ENCODE data around the gene ABCG4. TPM values are rescaled to one million over a fixed set of nuclear protein-coding genes. Genes with fewer than 3 reads are reported as not detected.

ABCG4 gene
- total and polyA plus RNA-seq, 2 of the 8 experiments (the other 6 are each of a cell fraction or from before 2014, with no cell fraction given) = 1.8 to 2.3 TPM

DNA sequence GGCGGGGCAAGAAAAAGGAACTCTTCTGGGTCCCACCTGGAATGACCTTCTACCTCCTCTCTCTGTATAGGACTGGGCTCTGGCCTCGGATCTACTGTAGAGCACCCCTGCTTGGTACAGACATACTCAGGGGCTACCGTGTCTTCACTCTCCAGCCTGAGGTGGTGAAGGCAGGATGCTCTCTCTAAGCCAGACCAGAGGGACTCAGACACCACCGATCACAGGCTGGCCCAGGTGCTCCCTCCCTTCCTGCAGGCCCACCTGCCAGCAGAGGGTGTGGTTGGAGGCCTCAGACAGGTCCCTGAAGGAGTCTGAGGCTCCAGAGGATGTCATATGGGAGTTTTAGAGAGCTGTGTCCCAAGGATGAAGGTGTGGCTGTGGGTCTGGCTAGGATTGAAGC is 40.5 kb downstream of the ABCG4 start:
- no peak overlapping the region for H4K91ac ChIP-seq (replicated peaks; ENCODE audit: insufficient read length, low read length)
- H3K9me3 ChIP-seq (ENCODE audit: insufficient read depth in 2 of 2, low read depth in 1 of 2, low read length in 1 of 2) = no peaks in the 10 kb centered on the region
- ChIA-PET POLR2A (ENCODE audit: partially characterized antibody) (interaction anchor here (0.9 to 1.7 kb wide), 2 partner anchors 9 to 15 kb away, joined by 3 to 4 read pairs; no protein-coding TSS in a partner anchor), CTCF (ENCODE audit: partially characterized antibody) (interaction anchor here (0.9 to 20.1 kb wide), 8 partner anchors 10 to 149 kb away, joined by 3 to 367 read pairs (median 5); partner anchors contain the start of genes ABCG4, CBL and NLRX1)
- H2AK5ac ChIP-seq (ENCODE audit: low read depth, low read length) = no peak overlapping the region
- no peak overlapping the region for H2AFZ ChIP-seq (ENCODE audit: low read length)
- no peak overlapping the region for H4K8ac ChIP-seq (ENCODE audit: extremely low read depth, insufficient read depth, low read length)
- H2BK12ac ChIP-seq (ENCODE audit: low read depth, low read length) = no peak overlapping the region
- H3K4me1 ChIP-seq (replicated peaks in 1 of 4; ENCODE audit: control insufficient read depth in 3 of 4, insufficient read depth in 4 of 4, low read length in 3 of 4) = no peaks in the 10 kb centered on the region; a peak in 1 of 7 replicates
- no peak overlapping the region for H3K4ac ChIP-seq (replicated peaks; ENCODE audit: insufficient read length, low read depth, low read length)
- no peak overlapping the region for H3K4me2 ChIP-seq (ENCODE audit: insufficient read depth in 1 of 2, low read depth in 2 of 2, low read length in 2 of 2)
- no peak for FAIRE-seq
- no peak overlapping the region for H3K27ac ChIP-seq (ENCODE audit: low read depth, low read length)
- H3K56ac ChIP-seq (replicated peaks; ENCODE audit: insufficient read length, low read depth, low read length) = no peak overlapping the region
- no peak overlapping the region for H4K5ac ChIP-seq (ENCODE audit: insufficient read length, low read depth, low read length)
- H2BK120ac ChIP-seq (replicated peaks; ENCODE audit: low read depth, low read length) = no peak overlapping the region
- H4K20me1 ChIP-seq (replicated peaks in 1 of 2; ENCODE audit: control insufficient read depth in 1 of 2, insufficient read depth in 2 of 2, low read length in 2 of 2) = no peaks in the 10 kb centered on the region
- no peak overlapping the region for H3K23ac ChIP-seq (ENCODE audit: insufficient read length)
- no peaks in the 10 kb centered on the region for H3K79me1 ChIP-seq (ENCODE audit: low read depth, low read length)
- H3K36me3 ChIP-seq (ENCODE audit: control insufficient read depth in 2 of 4, insufficient read depth in 4 of 4, low read length in 3 of 4) = no peaks in the 10 kb centered on the region
- H2BK5ac ChIP-seq (ENCODE audit: low read depth, low read length) = no peak overlapping the region
- H3K14ac ChIP-seq (ENCODE audit: insufficient read length) = no peak overlapping the region
- no peaks in the 10 kb centered on the region for H3K79me2 ChIP-seq (ENCODE audit: control insufficient read depth in 1 of 2, insufficient read depth in 2 of 2, low read length in 2 of 2)
- no peak overlapping the region for H3K4me3 ChIP-seq (ENCODE audit: extremely low read depth in 1 of 4, insufficient read depth in 2 of 4, low read depth in 3 of 4, low read length in 4 of 4)
- H2BK15ac ChIP-seq (ENCODE audit: low read length) = no peak overlapping the region
- TF ChIP-seq SP1 (IDR thresholded peaks at IDR 0.05; ENCODE audit: low read depth, low read length) (no peak), RBBP5 (IDR thresholded peaks at IDR 0.05; ENCODE audit: borderline replicate concordance, low read depth, low read length) (no peak), KDM1A (IDR thresholded peaks at IDR 0.05; ENCODE audit: borderline replicate concordance, low read length) (no peak), CREB1 (IDR thresholded peaks at IDR 0.05) (no peak), RNF2 (IDR thresholded peaks at IDR 0.05; ENCODE audit: borderline replicate concordance, low read depth, low read length, missing control alignments, poor library complexity, severe bottlenecking) (no peak), CHD2 (IDR thresholded peaks at IDR 0.05; ENCODE audit: low read length) (no peak)
- TF ChIP-seq, protein P1, sequence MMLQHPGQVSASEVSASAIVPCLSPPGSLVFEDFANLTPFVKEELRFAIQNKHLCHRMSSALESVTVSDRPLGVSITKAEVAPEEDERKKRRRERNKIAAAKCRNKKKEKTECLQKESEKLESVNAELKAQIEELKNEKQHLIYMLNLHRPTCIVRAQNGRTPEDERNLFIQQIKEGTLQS (IDR thresholded peaks at IDR 0.05; ENCODE audit: insufficient read depth, low read depth, low read length) = no peak
- TF ChIP-seq, protein P2, sequence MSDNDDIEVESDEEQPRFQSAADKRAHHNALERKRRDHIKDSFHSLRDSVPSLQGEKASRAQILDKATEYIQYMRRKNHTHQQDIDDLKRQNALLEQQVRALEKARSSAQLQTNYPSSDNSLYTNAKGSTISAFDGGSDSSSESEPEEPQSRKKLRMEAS (IDR thresholded peaks at IDR 0.05) = no peak
- TF ChIP-seq, protein P3, sequence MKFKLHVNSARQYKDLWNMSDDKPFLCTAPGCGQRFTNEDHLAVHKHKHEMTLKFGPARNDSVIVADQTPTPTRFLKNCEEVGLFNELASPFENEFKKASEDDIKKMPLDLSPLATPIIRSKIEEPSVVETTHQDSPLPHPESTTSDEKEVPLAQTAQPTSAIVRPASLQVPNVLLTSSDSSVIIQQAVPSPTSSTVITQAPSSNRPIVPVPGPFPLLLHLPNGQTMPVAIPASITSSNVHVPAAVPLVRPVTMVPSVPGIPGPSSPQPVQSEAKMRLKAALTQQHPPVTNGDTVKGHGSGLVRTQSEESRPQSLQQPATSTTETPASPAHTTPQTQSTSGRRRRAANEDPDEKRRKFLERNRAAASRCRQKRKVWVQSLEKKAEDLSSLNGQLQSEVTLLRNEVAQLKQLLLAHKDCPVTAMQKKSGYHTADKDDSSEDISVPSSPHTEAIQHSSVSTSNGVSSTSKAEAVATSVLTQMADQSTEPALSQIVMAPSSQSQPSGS (IDR thresholded peaks at IDR 0.05; ENCODE audit: low read length) = no peak
- WGBS, 2 experiments (ENCODE audit: extremely low coverage in 1 of 2, insufficient coverage in 1 of 2, insufficient read length in 1 of 2, insufficient replicate concordance in 2 of 2, low coverage in 1 of 2, low lambda C conversion rate in 2 of 2, missing lambda C conversion rate in 1 of 2) = 85% methylated on average over 4 of the region's 4 CpGs; no CpG with 5 or more reads in 1 of the 2 experiments
- no peak for DNase-seq (ENCODE audit: low read depth in 1 of 2, low spot score in 2 of 2)
- H3K18ac ChIP-seq (ENCODE audit: extremely low read depth, low read length) = no peak overlapping the region
- no peaks in the 10 kb centered on the region for H3K27me3 ChIP-seq (replicated peaks in 1 of 4; ENCODE audit: control insufficient read depth in 3 of 4, extremely low read depth in 1 of 4, insufficient read depth in 3 of 4, low read length in 3 of 4)
- no peaks in the 10 kb centered on the region for H3K23me2 ChIP-seq (ENCODE audit: low read depth, low read length)
- H3K9ac ChIP-seq (replicated peaks in 1 of 4; ENCODE audit: extremely low read depth in 1 of 4, low read depth in 3 of 4, low read length in 3 of 4) = no peak overlapping the region
- H2BK20ac ChIP-seq (ENCODE audit: low read length) = no peak overlapping the region

All from H1 (cell line).